Measurements from ENCODE around the gene ROPN1L.

DNA sequence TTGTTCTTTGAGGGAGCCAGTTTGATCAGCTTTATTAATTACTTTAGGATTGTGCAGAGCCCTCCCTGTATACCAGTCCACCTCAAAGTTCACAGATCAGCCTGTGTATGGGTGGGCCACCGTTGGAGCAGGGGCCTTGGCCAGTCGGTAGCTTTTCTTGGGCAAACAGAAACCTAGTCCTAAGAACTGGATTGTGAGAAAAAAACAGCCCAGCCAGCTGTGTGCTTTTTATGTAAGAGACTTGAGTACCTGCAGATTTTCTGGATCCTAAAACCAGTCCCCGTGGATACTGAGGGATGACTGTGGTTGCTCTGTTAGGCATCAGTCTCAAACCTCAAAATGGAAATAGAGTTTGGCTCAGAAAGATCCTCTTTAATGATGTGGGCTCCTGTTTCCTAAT is 24.8 kb upstream of the ROPN1L start:
- TF ChIP-seq CEBPB (IDR thresholded peaks at IDR 0.05; ENCODE audit: low read depth) (no peak), POLR2A (IDR thresholded peaks at IDR 0.05; ENCODE audit: borderline replicate concordance, extremely low read depth, insufficient read depth, insufficient read length) (no peak)

Measured in HCT116 (cell line).